ENCODE data around the gene GBGT1.

The GBGT1 gene

DNA sequence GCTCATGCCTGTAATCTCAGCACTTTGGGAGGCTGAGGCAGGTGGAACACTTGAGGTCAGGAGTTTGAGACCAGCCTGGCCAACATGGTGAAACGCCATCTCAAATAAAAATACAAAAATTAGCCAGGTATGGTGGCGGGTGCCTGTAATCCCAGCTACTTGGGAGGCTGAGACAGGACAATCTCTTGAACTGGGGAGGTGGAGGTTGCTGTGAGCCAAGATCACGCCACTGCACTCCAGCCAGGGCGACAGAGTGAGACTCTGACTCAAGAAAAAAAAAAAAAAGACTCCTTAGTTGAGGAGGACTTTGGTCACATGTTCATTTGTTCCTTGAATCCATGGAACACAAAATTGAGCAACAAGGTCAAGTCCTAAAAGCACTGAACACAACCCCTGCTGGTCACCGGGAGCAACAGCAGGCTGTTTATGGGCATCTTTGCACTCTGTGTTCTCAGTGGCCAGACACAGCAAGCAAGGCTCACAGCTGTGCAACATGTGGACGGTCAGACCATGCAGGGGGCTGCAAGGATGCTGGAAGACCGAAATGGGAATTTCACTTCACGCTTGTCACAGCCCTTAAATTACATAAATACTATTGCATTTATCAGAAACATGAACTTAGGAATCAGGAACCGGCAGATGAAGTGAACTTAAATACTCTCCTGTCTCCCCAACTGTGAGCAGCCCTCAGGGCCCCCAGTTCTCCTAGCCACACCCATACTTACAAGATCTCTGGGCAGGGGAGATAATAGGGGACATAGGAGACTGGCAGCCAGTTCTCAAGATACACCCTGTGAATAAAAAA, 2.8 kb downstream of the GBGT1 start:
- no peak for DNase-seq

DNA sequence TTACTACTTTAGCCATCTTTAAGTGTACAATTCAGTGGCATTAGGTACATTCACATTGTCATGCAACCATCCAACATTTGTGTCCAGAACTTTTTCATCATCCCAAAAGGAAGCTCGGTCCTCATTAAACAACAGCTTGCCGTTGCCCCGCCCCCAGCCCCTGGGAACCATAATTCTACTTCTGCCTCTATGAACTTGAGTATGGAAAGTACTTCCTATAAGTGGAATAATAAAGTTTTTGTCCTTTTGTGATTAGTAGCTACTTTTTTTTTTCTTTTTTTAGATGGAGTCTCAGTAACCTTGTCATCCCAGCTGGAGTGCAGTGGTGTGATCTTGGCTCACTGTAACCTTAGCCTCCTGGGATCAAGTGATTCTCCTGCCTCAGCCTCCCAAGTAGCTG, 5.0 kb downstream of the GBGT1 start:
- DNase-seq = no peak

DNA sequence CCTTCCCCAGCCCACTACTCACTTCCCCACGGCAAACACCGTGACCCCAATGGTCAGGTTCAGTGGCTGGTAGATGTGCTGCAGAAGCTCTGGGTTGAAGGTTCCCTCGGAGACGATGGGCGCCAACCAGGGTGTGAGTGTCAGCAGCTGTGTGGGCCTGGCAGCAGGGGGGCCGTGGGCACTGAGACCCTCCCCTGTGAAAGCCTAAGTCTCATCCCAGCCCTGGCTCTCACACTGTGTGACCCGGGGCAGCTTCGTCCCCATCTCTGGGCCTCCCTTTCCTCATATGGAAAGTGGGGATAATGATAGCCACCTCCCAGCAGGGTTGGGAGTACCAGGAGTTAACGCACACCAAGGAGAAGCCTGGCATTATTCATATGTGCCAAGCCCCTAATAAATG, 8.6 kb downstream of the GBGT1 start:
- DNase-seq = no peak

DNA sequence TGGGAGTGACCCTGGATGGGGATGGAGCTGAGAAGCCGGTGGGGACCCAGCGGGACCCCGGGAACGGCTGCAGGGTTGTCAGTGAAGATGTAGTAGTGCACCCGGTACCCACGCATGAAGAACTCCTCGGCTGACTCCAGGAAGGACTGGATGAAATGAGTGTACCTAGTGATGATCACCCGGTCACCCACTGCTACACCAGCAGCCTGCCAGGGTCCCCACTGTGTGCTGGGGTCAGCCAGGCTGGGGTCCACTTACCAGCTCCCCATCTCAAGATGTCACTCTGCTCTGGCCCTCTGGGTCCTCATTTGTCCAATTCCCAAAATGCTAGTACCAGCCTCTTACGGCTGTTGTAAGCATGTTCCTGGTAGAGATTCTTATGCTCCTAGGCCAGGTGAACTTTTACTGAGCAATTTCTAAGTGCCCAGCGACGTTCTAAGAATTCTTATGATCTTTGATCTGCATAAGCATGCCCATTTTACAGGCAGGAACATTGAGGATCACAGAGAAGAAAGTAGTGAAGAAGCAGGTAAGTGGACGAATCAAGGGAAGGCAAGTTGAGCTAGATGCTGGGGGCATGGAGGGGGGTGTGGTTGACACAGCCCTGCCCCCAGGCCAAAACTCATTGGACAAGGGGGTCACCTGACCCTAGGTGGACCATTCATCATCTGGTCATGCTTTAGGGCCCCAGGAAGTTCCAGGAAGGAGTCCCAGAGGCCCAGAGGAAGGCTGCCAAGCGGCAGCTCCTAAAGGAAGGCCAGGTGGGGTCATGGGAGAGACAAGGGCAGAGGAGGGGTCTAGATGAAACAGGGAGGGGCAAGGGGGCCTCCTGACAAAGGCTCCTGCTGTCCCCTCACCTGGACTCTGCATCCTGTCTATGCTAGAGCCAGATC, 9.4 kb downstream of the GBGT1 start:
- DNase-seq = no peak

DNA sequence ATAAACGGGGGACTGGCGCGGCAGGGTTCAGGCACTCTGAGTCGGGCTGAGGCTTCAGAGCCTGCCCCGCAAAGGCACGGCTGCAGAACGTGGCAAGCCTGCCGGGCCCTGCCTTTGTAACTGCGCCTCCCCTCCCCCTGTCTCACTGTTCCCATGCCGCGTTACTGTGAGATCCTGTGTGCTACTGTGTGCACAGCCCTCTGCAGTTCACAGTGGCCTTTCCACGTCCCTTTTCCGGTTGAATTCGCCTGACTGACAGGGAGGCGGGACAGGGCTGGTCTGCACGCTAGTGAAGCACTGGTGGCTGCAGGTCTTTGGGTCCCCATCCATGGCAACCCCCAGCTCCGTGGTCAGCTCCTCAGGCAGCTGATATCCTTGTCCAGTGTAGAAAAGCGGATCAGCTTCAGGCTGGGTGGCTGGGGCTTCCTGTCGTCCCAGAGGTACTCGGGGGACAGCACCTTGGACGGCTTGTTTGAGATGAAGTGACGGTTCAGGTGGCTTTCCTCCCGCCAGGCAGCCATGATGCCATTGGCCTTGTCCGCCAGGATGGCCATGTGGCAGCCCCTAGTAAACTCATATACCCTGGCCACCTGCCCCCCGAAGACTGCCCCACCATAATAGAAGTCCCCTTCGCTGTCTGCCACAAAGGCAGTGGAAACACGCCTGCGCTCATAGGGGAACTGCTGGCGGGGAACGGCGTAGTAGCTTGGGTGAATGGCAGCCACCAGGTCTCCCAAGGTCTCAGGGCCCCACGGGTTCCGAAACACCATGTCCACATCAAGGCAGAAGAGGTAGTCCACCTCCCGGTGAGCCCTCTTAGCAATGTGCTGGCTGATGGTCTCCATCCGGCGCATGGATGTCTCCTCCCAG, 10.3 kb downstream of the GBGT1 start:
- no peak for DNase-seq

DNA sequence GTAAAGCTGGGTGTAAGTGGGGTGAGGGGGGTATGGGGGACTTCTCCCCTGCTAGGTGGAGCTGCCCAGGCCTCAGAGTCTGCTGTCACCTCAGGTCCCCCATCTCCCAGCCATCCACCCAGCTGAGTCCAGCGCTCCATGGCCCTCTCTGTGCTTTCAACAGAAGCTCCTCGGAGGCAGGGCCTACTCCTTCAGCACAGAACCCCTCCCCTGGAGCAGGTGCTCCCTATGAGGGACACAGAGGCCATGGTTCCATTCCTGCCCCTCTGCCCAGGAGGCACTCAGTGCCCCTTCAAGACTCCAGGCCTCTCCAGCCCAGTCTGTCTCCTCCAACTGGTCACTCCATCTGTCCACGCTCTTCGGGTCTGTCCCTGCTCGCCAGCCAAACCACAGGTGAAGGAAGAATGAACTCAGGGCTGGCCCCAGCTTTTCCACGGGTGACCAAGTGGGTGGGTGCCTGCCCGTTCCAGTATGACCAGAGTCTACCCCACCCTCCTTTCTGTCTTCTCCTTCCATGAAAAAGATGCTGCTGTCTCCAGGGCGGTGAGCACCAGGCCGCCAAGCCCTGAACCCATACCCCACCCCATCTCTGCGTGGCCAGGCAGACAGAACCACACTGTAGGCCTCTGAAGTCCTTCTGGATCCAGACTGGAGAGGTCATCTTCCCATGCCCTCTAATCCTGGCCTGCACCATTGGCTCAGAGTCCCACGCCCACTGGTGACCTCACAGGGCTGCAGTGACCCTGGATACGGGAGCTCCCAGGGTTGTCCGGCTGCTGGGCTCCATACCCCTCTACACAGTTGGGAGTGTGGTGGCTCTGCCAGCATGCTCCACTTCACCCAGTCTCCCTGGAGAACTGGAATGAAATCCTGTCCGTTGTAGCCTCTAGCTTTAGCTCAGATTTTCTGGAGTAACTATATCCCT, 11.9 kb downstream of the GBGT1 start:
- DNase-seq = no peak

DNA sequence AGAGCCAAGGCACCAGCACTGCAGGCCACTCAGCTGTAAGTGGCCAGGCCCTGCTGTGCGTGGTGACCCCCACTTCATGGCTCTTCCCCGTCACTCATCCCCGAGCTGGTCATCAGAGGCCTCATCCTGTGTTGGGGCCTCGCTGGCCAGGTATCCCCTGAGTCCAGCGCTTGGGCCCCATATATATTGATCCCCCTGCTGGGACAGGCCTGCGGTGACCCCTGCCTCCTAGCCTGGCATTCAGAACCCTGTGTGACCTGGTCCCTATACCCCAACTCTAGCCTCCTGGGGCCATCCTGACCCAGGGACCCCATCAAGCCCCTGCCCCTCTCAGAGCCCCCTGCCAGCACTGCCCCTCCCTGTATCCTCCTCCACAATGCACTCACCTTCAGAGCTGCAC, 12.7 kb downstream of the GBGT1 start:
- DNase-seq = no peak

DNA sequence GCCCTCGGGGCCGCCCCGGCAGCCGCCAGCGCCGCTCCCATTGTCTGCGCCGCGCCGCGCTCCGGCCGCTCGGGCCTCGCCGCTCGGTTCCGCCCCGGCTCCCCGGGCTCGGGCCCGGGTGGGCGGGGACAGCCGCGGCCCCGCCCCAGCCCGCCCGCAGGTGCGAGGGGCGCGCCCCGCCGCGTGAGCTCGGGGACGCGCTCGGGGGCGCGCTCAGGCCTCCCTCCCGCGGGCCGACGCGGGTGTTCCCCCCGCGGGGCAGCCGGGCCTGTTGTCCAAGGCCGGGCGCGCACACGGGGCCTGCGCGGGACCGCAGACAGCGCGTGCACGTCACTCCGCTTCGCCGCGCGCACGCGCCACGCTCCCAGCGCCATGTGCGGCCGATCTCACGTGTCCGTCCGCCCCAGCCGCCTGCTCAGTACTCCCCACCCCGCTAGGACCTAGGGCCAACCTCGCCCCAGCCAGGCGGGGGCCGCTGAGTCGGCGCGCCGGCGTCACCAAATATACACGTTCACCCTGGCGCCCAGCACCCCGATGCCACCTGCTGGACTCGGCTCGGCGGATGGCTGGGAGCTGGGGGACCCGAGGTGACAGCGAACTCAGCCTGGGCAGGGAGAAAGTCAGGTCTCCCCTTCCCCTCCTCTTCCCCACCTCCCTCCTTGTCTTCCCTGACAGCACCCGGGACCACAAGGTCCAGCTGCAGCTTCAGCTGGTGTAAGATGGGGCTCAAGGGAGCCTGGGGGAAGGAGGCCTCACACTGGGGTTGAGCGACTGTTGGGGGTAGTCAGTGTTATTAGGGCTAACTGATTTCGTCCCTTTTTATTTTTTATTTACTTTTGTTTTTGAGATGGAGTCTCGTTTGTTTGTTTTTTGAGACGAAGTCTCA, 14.3 kb downstream of the GBGT1 start:
- peak; percentile 62 for DNase-seq

DNA sequence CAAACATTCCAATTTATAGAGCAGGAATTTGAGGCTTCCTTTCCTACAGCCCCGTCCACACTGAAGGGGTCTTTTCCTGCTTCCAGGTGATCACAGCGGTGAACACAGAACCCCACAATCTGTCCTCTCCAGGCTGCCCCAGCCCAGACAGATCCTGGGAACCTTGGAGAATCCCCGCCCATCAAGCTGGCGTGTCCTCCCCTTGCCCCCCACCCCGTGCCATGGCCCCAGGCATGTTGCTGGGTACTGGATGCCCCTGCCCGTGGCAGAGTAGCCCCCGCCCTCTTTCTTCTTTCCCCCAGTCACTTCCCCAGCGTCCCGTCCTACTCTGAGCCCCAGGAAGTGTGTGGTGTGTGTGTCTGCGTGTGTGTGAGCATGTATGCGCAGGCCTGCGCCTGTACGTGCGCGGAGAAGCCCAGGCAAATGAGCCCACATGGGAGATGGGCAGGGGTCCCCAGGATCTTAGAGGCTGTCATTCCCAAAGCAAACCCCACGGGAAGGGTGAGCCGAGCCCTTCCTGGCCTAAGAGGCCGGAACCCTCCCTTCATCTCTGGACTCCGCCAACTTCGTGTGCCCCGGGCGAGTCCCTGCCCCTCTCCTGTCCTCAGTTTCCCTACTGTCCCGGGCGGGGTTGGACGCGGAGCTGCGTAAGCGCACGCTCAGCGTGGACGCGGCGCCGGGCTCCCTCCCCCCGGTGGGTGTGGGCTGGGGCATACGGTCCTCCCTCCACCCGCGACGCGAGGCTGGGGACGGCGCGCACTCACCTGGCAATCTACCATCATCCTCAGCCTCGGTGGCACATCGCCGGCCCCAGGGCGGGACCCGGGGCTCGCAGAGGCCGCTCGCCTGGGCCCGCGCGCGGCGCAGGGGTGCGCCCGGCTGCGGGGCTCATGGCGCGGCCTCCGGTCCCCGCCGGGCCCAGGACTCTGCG, 15.2 kb downstream of the GBGT1 start:
- DNase-seq = no peak

DNA sequence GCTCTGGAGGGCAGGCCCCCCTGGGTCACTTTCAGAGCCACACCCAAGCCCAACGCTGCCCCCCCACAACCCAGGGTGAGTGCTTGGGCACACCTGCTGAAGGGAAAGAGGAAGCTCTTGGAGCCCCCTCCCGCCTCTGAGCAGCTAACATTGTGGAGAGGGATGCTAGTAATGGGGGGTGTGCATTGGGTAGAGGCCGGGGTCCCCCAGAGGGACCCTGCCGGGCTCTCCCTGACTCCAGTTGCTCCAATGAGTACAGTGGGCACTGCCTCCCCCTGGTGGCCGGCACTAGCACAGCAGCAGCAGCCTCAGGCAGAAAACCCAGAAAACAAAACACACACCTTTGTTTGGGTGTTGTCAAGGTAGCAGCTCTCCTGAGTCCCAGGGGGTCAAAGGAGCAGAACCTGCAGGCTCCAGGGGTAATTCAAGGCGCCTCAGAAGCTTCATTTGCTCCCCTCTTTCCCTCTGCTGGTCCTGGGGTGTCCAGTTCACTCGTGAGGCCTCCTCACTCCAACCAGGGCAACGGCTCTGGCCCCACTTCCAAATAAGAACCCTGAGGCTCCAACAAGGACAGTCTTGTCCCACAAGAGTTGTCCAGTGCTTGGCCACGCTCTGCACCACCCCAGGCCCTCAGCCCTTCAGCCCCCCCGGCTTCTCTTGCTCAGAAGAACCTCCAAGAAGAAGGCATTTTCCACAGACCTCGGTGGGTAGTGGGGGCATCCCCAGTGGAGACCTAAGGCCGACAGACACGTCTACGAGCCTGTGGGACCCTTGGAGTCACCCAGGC, 16.1 kb downstream of the GBGT1 start:
- no peak for DNase-seq

DNA sequence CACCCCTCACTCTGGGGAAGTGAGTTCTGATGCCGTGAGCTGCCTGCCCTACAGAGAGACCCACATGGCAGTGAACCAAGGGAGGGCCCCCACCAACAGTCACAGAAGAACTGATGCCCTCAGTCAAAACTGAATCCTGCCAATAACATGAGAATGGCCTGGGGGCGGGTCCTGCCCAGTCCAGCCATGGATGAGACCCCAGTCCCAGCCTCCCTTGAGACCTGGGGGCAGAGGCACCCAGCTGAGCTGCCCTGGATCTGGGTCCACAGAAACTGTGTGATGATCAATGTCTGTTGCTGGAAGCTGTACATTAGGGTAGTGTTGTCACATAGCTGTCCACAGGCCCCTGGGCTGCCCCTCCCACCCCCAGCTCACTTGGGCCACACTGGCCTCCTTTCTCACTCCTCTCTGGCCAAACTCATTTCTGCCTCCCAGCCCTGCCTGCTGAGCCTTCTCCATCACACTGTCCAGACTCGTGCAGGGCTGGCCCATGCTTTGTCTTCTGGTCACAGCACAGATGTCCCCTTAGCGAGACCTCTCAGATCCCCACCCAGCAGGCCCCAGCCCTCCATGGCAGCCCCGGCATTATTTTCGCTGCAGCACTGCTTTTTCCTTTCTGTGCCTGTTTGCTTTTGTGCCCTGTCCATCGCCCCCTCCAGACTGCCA, 16.8 kb downstream of the GBGT1 start:
- DNase-seq = no peak

DNA sequence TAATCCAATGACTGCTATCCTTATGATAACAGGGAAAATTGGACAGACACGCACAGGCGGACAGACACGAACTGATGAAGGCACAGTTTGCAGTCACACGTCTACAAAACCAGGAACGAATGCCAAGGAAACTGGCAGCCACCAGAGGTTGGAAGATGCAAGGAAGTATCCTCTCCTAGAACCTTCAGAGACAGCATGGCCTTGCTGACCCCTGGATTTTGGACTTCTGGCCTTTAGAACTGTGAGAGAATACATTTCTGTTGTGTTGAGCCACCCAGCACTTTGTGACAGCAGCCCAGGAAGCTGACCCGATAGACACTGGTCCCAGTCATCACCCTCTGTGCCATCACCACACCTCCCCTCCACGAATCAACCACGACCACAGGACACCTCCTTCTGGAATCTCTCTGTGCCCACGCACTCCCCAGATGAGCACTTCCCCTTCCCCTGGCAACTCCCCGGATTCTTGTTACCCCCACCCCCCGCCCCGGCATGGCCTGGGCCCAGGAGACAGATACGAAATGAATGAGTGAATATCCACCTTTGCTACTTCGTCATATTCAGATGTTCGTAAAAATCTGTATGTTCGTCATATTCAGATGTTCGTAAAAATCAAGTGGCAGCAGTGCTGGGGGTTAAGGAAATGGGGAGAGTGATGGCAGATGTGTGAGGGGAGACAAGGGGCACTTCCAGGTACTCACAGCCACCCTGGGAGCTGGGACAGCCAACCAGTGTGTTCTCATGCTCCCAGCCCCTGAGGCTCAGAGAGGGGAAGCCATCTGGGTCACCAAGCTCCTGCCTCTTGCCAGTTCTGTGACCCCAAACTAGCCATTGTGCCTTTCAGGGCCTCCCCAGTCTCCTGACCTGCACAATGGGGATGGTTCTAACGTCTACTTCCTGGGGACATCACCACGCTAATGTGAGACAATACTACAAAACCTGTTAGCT, 18.5 kb downstream of the GBGT1 start:
- no peak for DNase-seq

DNA sequence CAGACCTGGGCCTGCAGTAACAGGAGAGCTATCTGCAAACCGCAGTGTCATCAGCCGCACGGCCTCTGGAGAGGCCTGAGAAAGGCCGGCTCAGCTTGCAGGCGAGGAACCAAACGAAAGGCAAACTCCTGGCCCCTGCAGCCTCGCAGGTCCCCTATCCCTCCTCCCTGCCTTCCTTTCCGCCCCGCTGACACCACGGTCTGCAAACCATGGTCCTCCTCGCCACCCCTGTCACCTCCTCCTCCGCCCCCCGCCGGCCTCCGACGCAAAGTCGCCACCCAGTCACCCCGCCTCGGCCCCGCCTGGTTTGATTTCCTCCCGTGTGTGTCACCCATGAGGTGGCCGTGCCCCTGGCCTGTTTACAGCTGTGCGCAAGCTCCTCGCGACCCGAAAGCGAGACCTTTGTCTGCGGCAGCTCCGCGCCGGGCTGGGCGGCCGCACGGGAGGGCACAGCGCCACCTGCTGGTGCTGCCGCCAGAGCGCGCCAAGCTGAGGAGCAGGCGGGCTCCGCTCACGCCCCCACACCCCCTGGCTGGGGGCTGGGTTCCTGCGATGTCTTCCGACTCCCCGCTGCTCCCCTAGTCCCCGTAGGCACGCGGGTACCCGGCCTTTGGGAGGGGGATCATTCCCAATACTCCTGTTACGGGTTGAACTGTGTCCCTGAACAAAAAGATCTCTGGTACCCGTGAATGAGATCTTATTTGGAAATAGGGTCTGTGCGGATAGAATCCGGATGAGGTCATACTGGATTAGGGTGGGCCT, 19.4 kb downstream of the GBGT1 start:
- no peak for DNase-seq

DNA sequence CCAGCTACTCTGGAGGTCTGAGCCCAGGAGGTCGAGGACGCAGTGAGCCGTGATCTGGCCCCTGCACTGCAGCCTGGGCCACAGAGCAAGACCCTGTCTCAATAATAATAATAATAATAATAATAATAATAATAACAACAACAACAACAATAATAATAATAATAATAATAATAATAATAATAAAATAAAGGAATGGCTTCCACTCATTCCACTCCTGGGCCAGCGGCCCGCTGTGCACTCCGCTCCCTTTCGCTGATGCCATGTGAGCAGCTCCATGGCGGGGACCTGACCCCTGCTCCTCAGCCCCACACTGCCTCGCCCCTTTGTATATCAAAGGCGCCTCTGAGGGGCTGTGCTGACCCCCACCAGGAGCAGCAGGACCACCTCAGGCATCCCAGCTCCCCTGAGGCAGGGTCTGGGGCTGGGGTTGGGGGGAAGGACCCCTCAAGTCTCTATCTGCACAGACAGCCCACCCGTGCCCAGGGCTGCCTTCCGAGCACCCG, 20.0 kb downstream of the GBGT1 start:
- DNase-seq = no peak

DNA sequence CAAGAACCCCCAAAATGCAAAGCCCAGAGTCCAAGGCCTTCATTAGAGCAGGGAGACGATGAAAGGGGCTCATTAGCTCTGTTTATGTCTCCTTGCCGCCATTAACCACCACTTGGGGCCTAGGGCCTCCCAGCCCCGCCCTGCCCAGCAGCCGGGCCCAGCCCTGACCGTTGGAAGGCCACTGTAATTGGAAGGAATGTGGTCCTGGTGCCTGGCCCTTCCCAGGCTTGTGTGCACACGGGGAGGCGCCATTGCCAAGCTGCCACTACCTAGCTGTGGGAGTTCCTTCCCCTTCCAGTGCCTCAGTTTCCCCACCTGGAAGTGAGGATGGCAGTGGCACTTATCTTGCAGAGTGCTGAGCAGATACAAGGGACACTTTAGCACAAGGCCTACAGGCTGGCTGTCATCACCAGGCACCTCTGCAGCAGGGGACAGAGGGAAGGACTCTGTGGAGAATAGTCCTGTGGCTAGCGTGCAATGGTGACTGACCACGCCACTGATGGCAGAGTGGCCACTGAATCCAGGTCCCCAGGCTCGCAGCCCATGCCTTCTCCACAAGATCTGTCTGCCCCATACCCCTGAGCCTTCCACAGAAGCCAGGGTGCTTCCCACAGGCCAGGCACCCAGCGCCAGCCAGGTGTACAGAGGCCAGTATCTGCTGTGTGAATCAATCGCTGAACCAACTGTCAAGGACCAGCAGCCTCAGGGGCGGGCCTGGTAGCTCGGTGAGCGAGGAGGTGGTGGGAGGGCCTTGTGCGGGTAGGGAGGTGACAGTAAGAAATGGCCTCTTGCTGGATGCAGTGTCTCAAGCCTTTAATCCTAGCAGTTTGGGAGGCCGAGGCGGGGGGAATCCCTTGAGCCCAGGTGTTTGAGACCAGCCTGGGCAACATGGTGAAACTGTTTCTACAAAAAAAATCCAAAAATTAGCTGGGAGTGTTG, 20.8 kb downstream of the GBGT1 start:
- DNase-seq = no peak
